ENCODE results near the gene NBPF4. TPM values are rescaled to one million over a fixed set of nuclear protein-coding genes. Genes with fewer than 3 reads are reported as not detected.
"Not testable (repeated sequence)": the region's sequence is repeated elsewhere in the genome, so short reads cannot be mapped to it uniquely, and the experiment has no call there.

Gene NBPF4
- total RNA-seq, 1 experiment from 2014 or later = 0.07 TPM

- intact Hi-C loops (cut with micrococcal nuclease) = no loop called here
- no peaks in the 10 kb centered on the region for H3K9me3 ChIP-seq (ENCODE audit: low read length)
- no peak for TF ChIP-seq CTCF (conservative IDR thresholded peaks at IDR 0.05; ENCODE audit: low read depth, low read length)
- no peak for TF ChIP-seq EZH2 (IDR thresholded peaks at IDR 0.05; ENCODE audit: low read length, unreplicated experiment)
- TF ChIP-seq EZH2phosphoT487 (IDR thresholded peaks at IDR 0.05; ENCODE audit: borderline replicate concordance, low read length) = no peak
- H3K36me3 ChIP-seq (ENCODE audit: low read depth, low read length) = no peaks in the 10 kb centered on the region
- no peaks in the 10 kb centered on the region for H3K4me1 ChIP-seq (ENCODE audit: insufficient read depth, low read length)
- H3F3A ChIP-seq (ENCODE audit: low read length, unreplicated experiment) = no peaks in the 10 kb centered on the region
- no peaks in the 10 kb centered on the region for H4K20me1 ChIP-seq (ENCODE audit: low read length)
- no peak overlapping the region for H3K4me3 ChIP-seq (ENCODE audit: low read length)
- no TSS peak for BruUV-seq (replicated peaks)
- CTCF ChIA-PET = no interaction called here
- H3K27me3 ChIP-seq (ENCODE audit: low read length) = no peaks in the 10 kb centered on the region
- H2AFZ ChIP-seq (ENCODE audit: low read length) = no peak overlapping the region
- no peaks in the 10 kb centered on the region for H3K9me2 ChIP-seq (replicated peaks; ENCODE audit: low read length)
- H3K27ac ChIP-seq (ENCODE audit: low read length) = no peak overlapping the region
- no peak overlapping the region for H3K9ac ChIP-seq (ENCODE audit: low read length)
- DNase-seq (no peak), ATAC-seq (no peak)
- H3K4me2 ChIP-seq (ENCODE audit: low read length) = no peak overlapping the region
- H3K79me2 ChIP-seq (ENCODE audit: low read length) = no peaks in the 10 kb centered on the region
- POLR2A ChIA-PET (ENCODE audit: unreplicated experiment) = no interaction called here
Observed at GRCh38 chr1:108208724-108209446, 35.0 kb downstream of the NBPF4 start.

GRCh38 chr1:108203582-108203981 lies 40.3 kb downstream of the NBPF4 start:
- peaks cover 14% of the 10 kb centered on the region for H3K79me2 ChIP-seq (ENCODE audit: low read length)
- DNase-seq; POLR2A ChIA-PET (ENCODE audit: unreplicated experiment); H3K4me1 ChIP-seq (ENCODE audit: insufficient read depth, low read length); CTCF ChIA-PET; H3K9me3 ChIP-seq (ENCODE audit: low read length); H3K27me3 ChIP-seq (ENCODE audit: low read length); H3K9ac ChIP-seq (ENCODE audit: low read length); H3K4me3 ChIP-seq (ENCODE audit: low read length); H3K9me2 ChIP-seq (replicated peaks; ENCODE audit: low read length); H3F3A ChIP-seq (ENCODE audit: low read length, unreplicated experiment); H2AFZ ChIP-seq (ENCODE audit: low read length); BruUV-seq (replicated peaks); H3K27ac ChIP-seq (ENCODE audit: low read length); H3K4me2 ChIP-seq (ENCODE audit: low read length); H3K36me3 ChIP-seq (ENCODE audit: low read depth, low read length); H4K20me1 ChIP-seq (ENCODE audit: low read length); ATAC-seq: not testable (repeated sequence)
- intact Hi-C loops (cut with micrococcal nuclease) = loop anchor here (5.0 kb wide), 2 partner anchors 421 to 439 kb away; no protein-coding TSS in a partner anchor

- no TSS peak for BruUV-seq (replicated peaks)
- no peaks in the 10 kb centered on the region for H3F3A ChIP-seq (ENCODE audit: low read length, unreplicated experiment)
- H3K9ac ChIP-seq (ENCODE audit: low read length) = no peak overlapping the region
- POLR2A ChIA-PET (ENCODE audit: unreplicated experiment) = no interaction called here
- H4K20me1 ChIP-seq (ENCODE audit: low read length) = peaks cover 4% of the 10 kb centered on the region
- H3K36me3 ChIP-seq (ENCODE audit: low read depth, low read length) = peaks cover 8% of the 10 kb centered on the region; the same call in 1 of the 2 replicates
- ATAC-seq (no peak), DNase-seq (no peak)
- H3K4me1 ChIP-seq (ENCODE audit: insufficient read depth, low read length) = peaks cover 19% of the 10 kb centered on the region
- no peaks in the 10 kb centered on the region for H3K9me3 ChIP-seq (ENCODE audit: low read length)
- intact Hi-C loops (cut with micrococcal nuclease) = loop anchor here (5.0 kb wide), 2 partner anchors 419 to 441 kb away; no protein-coding TSS in a partner anchor
- CTCF ChIA-PET = interaction anchor here (1.6 kb wide), 1 partner anchor 359 kb away, joined by 6 read pairs; the partner anchor contains the start of gene EEIG2
- H2AFZ ChIP-seq (ENCODE audit: low read length) = no peak overlapping the region
- no peak for TF ChIP-seq EZH2 (IDR thresholded peaks at IDR 0.05; ENCODE audit: low read length, unreplicated experiment)
- no peak for TF ChIP-seq EZH2phosphoT487 (IDR thresholded peaks at IDR 0.05; ENCODE audit: borderline replicate concordance, low read length)
- no peak for TF ChIP-seq CTCF (conservative IDR thresholded peaks at IDR 0.05; ENCODE audit: low read depth, low read length)
- H3K27me3 ChIP-seq (ENCODE audit: low read length) = no peaks in the 10 kb centered on the region
- H3K4me2 ChIP-seq (ENCODE audit: low read length) = no peak overlapping the region
- H3K27ac ChIP-seq (ENCODE audit: low read length) = no peak overlapping the region
- H3K4me3 ChIP-seq (ENCODE audit: low read length) = no peak overlapping the region
- no peaks in the 10 kb centered on the region for H3K9me2 ChIP-seq (replicated peaks; ENCODE audit: low read length)
- H3K79me2 ChIP-seq (ENCODE audit: low read length) = peaks cover 33% of the 10 kb centered on the region
Observed at GRCh38 chr1:108201687-108202086, 42.2 kb downstream of the NBPF4 start.
